CD4-positive, CD25-positive, alpha-beta regulatory T cell (primary cell): ENCODE data around the gene DCUN1D4. TPM values are rescaled to one million over a fixed set of nuclear protein-coding genes. Genes with fewer than 3 reads are reported as not detected.
"Not testable (repeated sequence)": the region's sequence is repeated elsewhere in the genome, so short reads cannot be mapped to it uniquely, and the experiment has no call there.

Experiments used
- ATAC-seq, 2 donors: fragments of 150-1000 bp; cut with Tn5 transposase; one replicate each; pipeline ENCODE4 v1.10.0; 2021; ENCODE audit warnings: low read depth in 2 of 2, moderate number of reproducible peaks in 2 of 2, moderate library complexity in 1 of 2
- DNase-seq, 3 donors: peaks; one replicate each; pipeline versions ENCODE4 v3.0.0 to v3.0.0-alpha.2; 2012 to 2022; ENCODE audit warnings: mixed read lengths in 1 of 3
- H3K27ac ChIP-seq: one replicate; pipeline ENCODE4 v1.7.0; 2013; ENCODE audit warnings: mild to moderate bottlenecking, low read length; ENCODE audit not compliant: insufficient read depth, poor library complexity, severe bottlenecking
- H3K27me3 ChIP-seq: one replicate; pipeline ENCODE4 v1.7.0; 2013; ENCODE audit warnings: low read length; ENCODE audit not compliant: control insufficient read depth, insufficient read depth
- H3K36me3 ChIP-seq: one replicate; pipeline ENCODE4 v1.7.0; 2013; ENCODE audit warnings: mild to moderate bottlenecking, low read length, moderate library complexity; ENCODE audit not compliant: control insufficient read depth, insufficient read depth
- H3K4me1 ChIP-seq: 2 replicates; pipeline ENCODE4 v1.7.0; 2013; ENCODE audit warnings: mild to moderate bottlenecking, low read length; ENCODE audit not compliant: insufficient read depth, control insufficient read depth, poor library complexity, severe bottlenecking
- H3K4me3 ChIP-seq: one replicate; pipeline ENCODE4 v1.7.0; 2013; ENCODE audit warnings: low read depth, mild to moderate bottlenecking, low read length, moderate library complexity
- H3K9me3 ChIP-seq, 2 experiments: 1 replicate in 1 of 2; 2 replicates in 1 of 2; pipeline ENCODE4 v1.7.0; 2013; ENCODE audit warnings: low read length in 2 of 2, mild to moderate bottlenecking in 1 of 2, moderate library complexity in 1 of 2; ENCODE audit not compliant: control insufficient read depth in 2 of 2
- H3K27ac Mint-ChIP-seq, 3 donors: one replicate each; pipeline ENCODE4 v1.8.0; 2020 to 2022; ENCODE audit warnings: mild to moderate bottlenecking in 3 of 3, mixed read lengths in 3 of 3, moderate library complexity in 2 of 3
- H3K27me3 Mint-ChIP-seq: one replicate; pipeline ENCODE4 v1.8.0; 2022; ENCODE audit warnings: mild to moderate bottlenecking, mixed read lengths
- H3K36me3 Mint-ChIP-seq: one replicate; pipeline ENCODE4 v1.8.0; 2020; ENCODE audit warnings: mixed read lengths
- H3K4me1 Mint-ChIP-seq, 4 donors: one replicate each; pipeline ENCODE4 v1.8.0; 2020 to 2022; ENCODE audit warnings: mixed read lengths in 4 of 4, mild to moderate bottlenecking in 1 of 4
- H3K4me3 Mint-ChIP-seq, 4 donors: one replicate each; pipeline ENCODE4 v1.8.0; 2020 to 2022; ENCODE audit warnings: mild to moderate bottlenecking in 4 of 4, mixed read lengths in 4 of 4, moderate library complexity in 3 of 4
- H3K9me3 Mint-ChIP-seq, 7 donors: one replicate each; pipeline ENCODE4 v1.8.0; 2020 to 2022; ENCODE audit warnings: mixed read lengths in 7 of 7, mild to moderate bottlenecking in 3 of 7, moderate library complexity in 2 of 7
- polyA plus RNA-seq, 4 donors: library from polyadenylated mRNA; unstranded; fragments of 300-500 nt; fragmentation: Illumina TruSeq; gene quantifications; one replicate each; pipeline ENCODE4 v1.2.3, GENCODE V29; 2021
- total RNA-seq: library from RNA; stranded (reverse); gene quantifications from one replicate; pipeline ENCODE4 v1.2.3, GENCODE V29; 2022

The DCUN1D4 gene
- total and polyA plus RNA-seq, 5 donors from 2014 or later = 9.7 to 28.1 (median 17.9) TPM

DNA sequence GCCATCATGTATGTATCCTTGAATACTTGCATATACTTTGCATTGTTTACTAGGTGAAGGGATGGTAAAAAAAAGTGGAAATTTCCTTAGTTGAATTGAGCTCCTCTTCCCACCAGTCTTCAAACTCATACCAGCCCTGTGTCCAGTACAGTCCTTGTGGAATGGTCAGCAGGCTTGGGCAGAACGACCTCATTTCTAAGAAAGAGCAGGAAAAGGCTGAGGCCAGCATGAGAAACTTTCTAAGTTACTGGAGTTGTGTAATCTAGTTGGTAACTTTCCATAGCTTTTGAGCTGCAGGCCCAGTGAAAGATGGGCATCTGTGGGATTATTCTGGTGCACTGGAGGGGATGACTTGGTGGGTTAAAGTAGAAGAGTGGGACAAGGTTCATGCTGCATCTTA is 87.6 kb downstream of the DCUN1D4 start:
- Histone ChIP-seq H3K9me3 (no peaks in the 10 kb centered on the region), H3K36me3 (no peaks in the 10 kb centered on the region), H3K4me3 (no peak overlapping the region), H3K27me3 (no peaks in the 10 kb centered on the region), H3K27ac (no peak overlapping the region), H3K4me1 (no peaks in the 10 kb centered on the region)
- Mint-ChIP-seq H3K27ac (no peak overlapping the region), H3K4me3 (no peak overlapping the region), H3K36me3 (no peaks in the 10 kb centered on the region), H3K9me3 (peaks cover 0 to 5% (median 0%) of the 10 kb centered on the region in 7 donors), H3K27me3 (peaks cover 7% of the 10 kb centered on the region), H3K4me1 (no peaks in the 10 kb centered on the region)
- no peak for ATAC-seq
- DNase-seq = no peak

DNA sequence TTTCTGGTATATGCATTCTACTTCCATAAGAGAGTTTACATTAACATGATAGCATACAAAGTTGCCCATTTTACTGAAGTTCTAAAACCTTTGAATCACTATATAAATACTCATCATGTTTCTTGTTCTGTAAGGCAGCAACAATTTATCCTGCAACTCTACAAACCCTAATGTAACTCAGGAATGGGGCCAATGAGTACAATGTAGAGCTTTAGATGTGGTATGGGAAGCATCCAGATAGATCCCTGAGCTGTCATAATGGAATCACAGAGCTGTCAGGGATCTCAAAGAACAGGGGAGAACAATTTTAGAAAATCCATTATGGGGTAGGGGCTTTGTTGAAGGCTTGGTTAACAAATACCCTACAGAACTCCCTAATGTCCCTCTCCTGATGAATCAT is 88.5 kb downstream of the DCUN1D4 start:
- DNase-seq = no peak
- no peak for ATAC-seq
- H3K27ac ChIP-seq = no peak overlapping the region
- no peaks in the 10 kb centered on the region for H3K36me3 Mint-ChIP-seq
- peaks cover 7% of the 10 kb centered on the region for H3K27me3 Mint-ChIP-seq
- no peaks in the 10 kb centered on the region for H3K27me3 ChIP-seq
- no peaks in the 10 kb centered on the region for H3K4me1 ChIP-seq
- no peak overlapping the region for H3K4me3 Mint-ChIP-seq
- no peaks in the 10 kb centered on the region for H3K4me1 Mint-ChIP-seq
- H3K9me3 ChIP-seq = no peaks in the 10 kb centered on the region
- no peaks in the 10 kb centered on the region for H3K36me3 ChIP-seq
- no peak overlapping the region for H3K4me3 ChIP-seq
- no peak overlapping the region for H3K27ac Mint-ChIP-seq
- H3K9me3 Mint-ChIP-seq = peaks cover 0 to 5% (median 0%) of the 10 kb centered on the region in 7 donors

DNA sequence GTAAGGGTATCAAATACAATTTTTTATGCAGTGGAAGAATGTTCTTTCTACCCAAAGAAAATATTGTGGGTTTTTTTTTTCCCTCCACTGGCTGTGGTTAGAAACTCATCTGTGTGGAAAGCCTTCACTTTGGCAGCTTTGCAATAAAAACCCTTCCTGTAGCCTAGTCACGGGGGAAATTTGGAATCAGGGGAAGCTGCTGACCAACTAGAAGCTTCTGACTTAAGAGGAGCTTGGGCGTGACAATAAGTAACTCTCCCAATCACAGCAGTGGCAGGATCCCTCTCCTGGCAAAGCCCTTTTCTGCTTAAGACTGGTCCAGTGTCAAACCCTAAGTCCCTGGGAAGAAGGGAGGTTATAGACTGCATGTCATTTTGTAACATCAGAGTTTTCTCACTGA is 89.3 kb downstream of the DCUN1D4 start:
- H3K27ac ChIP-seq = no peak overlapping the region
- no peak overlapping the region for H3K4me3 Mint-ChIP-seq

DNA sequence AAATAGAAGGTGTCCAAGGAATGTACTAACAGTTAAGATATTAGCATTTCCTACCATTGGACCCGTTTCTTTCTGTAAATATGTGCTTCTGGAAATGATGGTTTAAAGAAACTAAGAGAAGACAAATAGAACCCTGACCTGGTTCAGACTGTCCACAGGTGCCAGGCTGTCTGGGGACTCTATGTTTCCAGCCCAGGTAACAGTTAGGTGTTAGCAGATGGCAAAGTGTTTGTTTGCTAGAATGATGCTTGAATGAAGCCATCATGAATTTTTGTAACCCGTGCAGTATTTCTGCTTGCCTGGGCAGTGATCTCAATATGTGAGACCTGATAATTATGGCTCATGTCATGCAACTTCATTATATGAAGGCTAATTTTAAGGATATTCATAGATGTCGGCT is 89.7 kb downstream of the DCUN1D4 start:
- Mint-ChIP-seq H3K36me3 (no peaks in the 10 kb centered on the region), H3K4me3 (no peak overlapping the region), H3K9me3 (peaks cover 0 to 5% (median 0%) of the 10 kb centered on the region in 7 donors), H3K27me3 (peaks cover 7% of the 10 kb centered on the region), H3K27ac (no peak overlapping the region), H3K4me1 (no peaks in the 10 kb centered on the region)
- H3K27ac ChIP-seq = no peak overlapping the region
- H3K9me3 ChIP-seq = no peaks in the 10 kb centered on the region
- no peaks in the 10 kb centered on the region for H3K27me3 ChIP-seq
- no peaks in the 10 kb centered on the region for H3K4me1 ChIP-seq
- no peaks in the 10 kb centered on the region for H3K36me3 ChIP-seq
- H3K4me3 ChIP-seq = no peak overlapping the region
- ATAC-seq = no peak
- no peak for DNase-seq

More for the DNA sequence above, 89.3 kb downstream of the DCUN1D4 start:
- Mint-ChIP-seq H3K27ac (no peak overlapping the region), H3K27me3 (peaks cover 7% of the 10 kb centered on the region), H3K4me1 (no peaks in the 10 kb centered on the region), H3K9me3 (peaks cover 0 to 5% (median 0%) of the 10 kb centered on the region in 7 donors), H3K36me3 (no peaks in the 10 kb centered on the region)
- no peak overlapping the region for H3K4me3 ChIP-seq
- H3K4me1 ChIP-seq = no peaks in the 10 kb centered on the region
- ATAC-seq = no peak
- no peaks in the 10 kb centered on the region for H3K9me3 ChIP-seq
- DNase-seq = no peak
- H3K27me3 ChIP-seq = no peaks in the 10 kb centered on the region
- no peaks in the 10 kb centered on the region for H3K36me3 ChIP-seq

DNA sequence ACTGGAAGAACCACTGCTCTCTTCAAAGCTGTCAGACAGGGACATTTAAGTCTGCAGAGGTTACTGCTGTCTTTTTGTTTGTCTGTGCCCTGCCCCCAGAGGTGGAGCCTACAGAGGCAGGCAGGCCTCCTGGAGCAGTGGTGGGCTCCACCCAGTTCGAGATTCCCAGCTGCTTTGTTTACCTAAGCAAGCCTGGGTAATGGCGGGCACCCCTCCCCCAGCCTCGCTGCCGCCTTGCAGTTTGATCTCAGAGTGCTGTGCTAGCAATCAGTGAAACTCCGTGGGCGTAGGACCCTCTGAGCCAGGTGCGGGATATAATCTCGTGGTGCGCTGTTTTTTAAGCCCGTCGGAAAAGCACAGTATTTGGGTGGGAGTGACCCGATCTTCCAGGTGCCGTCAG is 97.5 kb downstream of the DCUN1D4 start:
- not testable (repeated sequence) for H3K36me3 ChIP-seq, H3K9me3 ChIP-seq, H3K36me3 Mint-ChIP-seq, H3K4me1 Mint-ChIP-seq, DNase-seq, H3K9me3 Mint-ChIP-seq, H3K27ac Mint-ChIP-seq, H3K4me1 ChIP-seq, H3K27ac ChIP-seq, H3K27me3 ChIP-seq, H3K27me3 Mint-ChIP-seq, ATAC-seq, H3K4me3 ChIP-seq, H3K4me3 Mint-ChIP-seq

DNA sequence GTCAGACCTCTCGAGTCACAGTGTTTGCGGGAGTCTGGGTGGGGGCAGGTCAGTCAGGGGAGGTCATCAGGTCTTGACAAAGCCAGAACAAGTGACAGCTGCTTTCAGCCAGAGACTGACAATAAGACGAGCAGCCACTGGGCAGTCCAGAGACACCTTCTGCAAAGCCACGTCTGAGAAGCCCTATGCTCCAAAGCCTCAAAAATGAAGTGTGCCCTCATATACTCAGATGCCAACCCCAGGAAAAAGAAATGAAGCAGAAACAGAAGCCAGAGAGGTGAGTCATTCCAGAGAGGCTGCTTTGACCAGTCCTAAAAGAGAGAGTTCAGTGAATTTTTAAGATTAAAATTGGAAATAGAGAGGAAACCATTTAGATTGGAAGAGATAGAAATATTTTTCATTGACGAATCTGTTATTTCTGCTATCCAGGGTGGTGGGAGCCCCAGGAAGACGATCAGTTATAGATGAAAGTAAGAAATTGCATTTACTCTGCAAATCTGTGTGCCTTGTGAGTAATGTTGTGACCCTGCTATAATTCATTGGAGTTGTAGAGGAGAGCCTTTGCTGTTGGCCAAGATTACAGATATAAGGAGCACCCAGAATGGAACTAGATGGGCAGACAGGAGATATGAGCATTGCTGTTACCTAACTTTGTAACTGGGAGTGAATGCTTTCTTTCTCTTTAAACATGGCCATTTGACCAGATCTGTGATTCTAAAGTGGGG is 99.3 kb downstream of the DCUN1D4 start:
- H3K4me1 Mint-ChIP-seq = no peaks in the 10 kb centered on the region
- H3K4me3 ChIP-seq = no peak overlapping the region
- H3K27ac Mint-ChIP-seq = no peak overlapping the region
- H3K27ac ChIP-seq = no peak overlapping the region
- H3K36me3 Mint-ChIP-seq = no peaks in the 10 kb centered on the region
- peaks cover 0 to 7% (median 2%) of the 10 kb centered on the region in 7 donors for H3K9me3 Mint-ChIP-seq
- H3K27me3 ChIP-seq = no peaks in the 10 kb centered on the region
- peaks cover 0 to 1% of the 10 kb centered on the region in 2 experiments for H3K9me3 ChIP-seq
- DNase-seq = no peak
- no peak overlapping the region for H3K4me3 Mint-ChIP-seq
- H3K4me1 ChIP-seq = no peaks in the 10 kb centered on the region
- no peak for ATAC-seq
- H3K27me3 Mint-ChIP-seq = no peaks in the 10 kb centered on the region
- no peaks in the 10 kb centered on the region for H3K36me3 ChIP-seq

DNA sequence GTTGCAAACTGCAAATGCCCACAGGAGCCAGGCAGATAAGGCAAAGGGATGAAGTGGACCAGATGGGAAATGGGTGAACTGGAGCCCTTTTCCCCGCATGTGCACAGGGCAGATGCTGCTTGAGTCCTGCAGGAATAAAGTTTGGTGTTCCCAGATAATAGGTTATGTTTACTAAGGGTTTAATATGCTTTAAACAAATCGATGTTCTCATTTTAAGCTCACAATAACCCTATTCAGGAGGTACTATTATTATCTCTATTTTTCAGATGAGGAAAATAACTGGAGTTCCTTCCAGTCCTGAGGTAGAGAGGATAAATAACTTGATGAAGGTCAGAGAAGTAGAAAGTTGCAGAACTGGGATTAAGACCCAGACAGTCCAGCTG is 99.9 kb downstream of the DCUN1D4 start:
- no peak for DNase-seq
- no peak for ATAC-seq
- Histone ChIP-seq H3K27me3 (no peaks in the 10 kb centered on the region), H3K27ac (no peak overlapping the region), H3K4me1 (no peaks in the 10 kb centered on the region), H3K36me3 (no peaks in the 10 kb centered on the region), H3K4me3 (no peak overlapping the region), H3K9me3 (peaks cover 0 to 1% of the 10 kb centered on the region in 2 experiments)
- Mint-ChIP-seq H3K27me3 (no peaks in the 10 kb centered on the region), H3K4me1 (no peaks in the 10 kb centered on the region), H3K9me3 (peaks cover 0 to 12% (median 2%) of the 10 kb centered on the region in 7 donors), H3K36me3 (no peaks in the 10 kb centered on the region), H3K27ac (no peak overlapping the region), H3K4me3 (no peak overlapping the region)

DNA sequence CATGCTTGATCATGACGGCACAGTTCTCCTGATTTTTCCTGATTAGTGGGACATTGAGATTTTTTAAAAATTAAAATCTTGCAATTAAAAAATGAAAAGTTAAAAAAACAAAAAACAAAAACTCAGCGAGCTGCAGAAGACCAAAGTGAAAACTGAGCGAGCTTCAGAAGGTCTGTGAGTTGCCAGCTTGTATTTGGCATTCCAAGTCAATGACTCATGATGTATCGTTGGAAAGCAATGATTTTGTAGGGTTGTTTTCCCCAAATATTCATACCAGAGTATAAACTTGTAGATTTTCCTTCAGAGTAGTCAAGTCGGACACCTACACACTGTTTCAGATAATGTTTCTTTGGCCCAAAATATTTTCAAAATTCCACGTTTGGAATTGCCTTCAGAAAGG is 100.3 kb downstream of the DCUN1D4 start:
- Histone ChIP-seq H3K27ac (no peak overlapping the region), H3K9me3 (peaks cover 0 to 1% of the 10 kb centered on the region in 2 experiments), H3K4me3 (no peak overlapping the region), H3K27me3 (no peaks in the 10 kb centered on the region), H3K36me3 (no peaks in the 10 kb centered on the region), H3K4me1 (no peaks in the 10 kb centered on the region)
- no peak overlapping the region for H3K27ac Mint-ChIP-seq
- peaks cover 0 to 12% (median 2%) of the 10 kb centered on the region in 7 donors for H3K9me3 Mint-ChIP-seq
- no peak for DNase-seq
- no peak for ATAC-seq
- no peak overlapping the region for H3K4me3 Mint-ChIP-seq
- no peaks in the 10 kb centered on the region for H3K36me3 Mint-ChIP-seq
- H3K4me1 Mint-ChIP-seq = no peaks in the 10 kb centered on the region
- no peaks in the 10 kb centered on the region for H3K27me3 Mint-ChIP-seq
